WI38 (cell line): ENCODE data around the gene DNAH17.

Experiments
- H3K4me3 ChIP-seq: 2 replicates; pipeline ENCODE4 v1.5.1; 2011; ENCODE audit warnings: low read depth, mild to moderate bottlenecking, control low read depth, low read length
- CTCF ChIP-seq: IDR thresholded peaks from 2 replicates; pipeline ENCODE4 v1.5.1; 2012; ENCODE audit warnings: low read depth, mild to moderate bottlenecking, control low read depth, low read length

DNAH17 gene

GRCh38 chr17:78374189-78374588, 203.0 kb downstream of the DNAH17 start:
- no peak overlapping the region for H3K4me3 ChIP-seq
- TF ChIP-seq CTCF: no peak
